Karpas-422 (cell line): Measurements from ENCODE around the gene SLC35G6. TPM values are rescaled to one million over a fixed set of nuclear protein-coding genes. Genes with fewer than 3 reads are reported as not detected.

ENCODE experiments used
- DNase-seq: peaks from one replicate; pipeline ENCODE4 v3.0.0-alpha.2; 2015
- H2AFZ ChIP-seq: fragments of 200-600 bp; sonication (generic); 2 replicates; pipeline ENCODE4 v1.6.1; 2014; ENCODE audit warnings: antibody characterized with exemption, low read length, mixed read lengths
- H3K27ac ChIP-seq: fragments of 200-600 bp; sonication (generic); 2 replicates; pipeline ENCODE4 v1.5.1; 2014; ENCODE audit warnings: mild to moderate bottlenecking, low read length, moderate library complexity
- H3K27me3 ChIP-seq: fragments of 200-600 bp; sonication (generic); 2 replicates; pipeline ENCODE4 v1.6.1; 2014; ENCODE audit warnings: low read length, mixed read lengths
- H3K36me3 ChIP-seq: fragments of 200-600 bp; sonication (generic); 2 replicates; pipeline ENCODE4 v1.6.1; 2014; ENCODE audit warnings: low read length, mixed read lengths; ENCODE audit not compliant: insufficient read depth
- H3K4me1 ChIP-seq: fragments of 200-600 bp; sonication (generic); 2 replicates; pipeline ENCODE4 v1.6.1; 2014; ENCODE audit warnings: mild to moderate bottlenecking, low read length, mixed read lengths
- H3K4me2 ChIP-seq: fragments of 200-600 bp; sonication (generic); 2 replicates; pipeline ENCODE4 v1.6.1; 2014; ENCODE audit warnings: low read length, low read depth, mild to moderate bottlenecking; ENCODE audit not compliant: poor library complexity, severe bottlenecking
- H3K4me3 ChIP-seq: fragments of 200-600 bp; sonication (generic); 2 replicates; pipeline ENCODE4 v1.5.1; 2014; ENCODE audit warnings: mild to moderate bottlenecking, antibody characterized with exemption, low read length, mixed read lengths
- H3K79me2 ChIP-seq: fragments of 200-600 bp; sonication (generic); 2 replicates; pipeline ENCODE4 v1.6.1; 2014; ENCODE audit warnings: mild to moderate bottlenecking, low read length, mixed read lengths
- H3K9ac ChIP-seq: fragments of 200-600 bp; sonication (generic); 2 replicates; pipeline ENCODE4 v1.6.0; 2014; ENCODE audit warnings: low read length
- H3K9me2 ChIP-seq: fragments of 200-600 bp; sonication (generic), shearing (Covaris generic); replicated peaks from 2 replicates; pipeline ENCODE4 v1.6.0; 2014; ENCODE audit warnings: mild to moderate bottlenecking, low read length, moderate library complexity; ENCODE audit not compliant: insufficient read depth
- H3K9me3 ChIP-seq: fragments of 300-700, 200-600 bp; sonication (generic); 2 replicates; pipeline ENCODE4 v1.6.1; 2014; ENCODE audit warnings: low read length, mixed read lengths
- H4K20me1 ChIP-seq: fragments of 200-600 bp; sonication (generic); 2 replicates; pipeline ENCODE4 v1.6.1; 2014; ENCODE audit warnings: mild to moderate bottlenecking, antibody characterized with exemption, low read length, low read depth; ENCODE audit not compliant: insufficient read depth
- total RNA-seq: library from RNA; depleted of rRNA; stranded (reverse); fragments of >200 nt; shearing (Covaris generic); gene quantifications from 2 replicates; pipeline ENCODE4 v1.2.3, GENCODE V29; 2014; ENCODE audit warnings: low replicate concordance

Gene SLC35G6
- total RNA-seq, 1 experiment from 2014 or later, result not detected

DNA sequence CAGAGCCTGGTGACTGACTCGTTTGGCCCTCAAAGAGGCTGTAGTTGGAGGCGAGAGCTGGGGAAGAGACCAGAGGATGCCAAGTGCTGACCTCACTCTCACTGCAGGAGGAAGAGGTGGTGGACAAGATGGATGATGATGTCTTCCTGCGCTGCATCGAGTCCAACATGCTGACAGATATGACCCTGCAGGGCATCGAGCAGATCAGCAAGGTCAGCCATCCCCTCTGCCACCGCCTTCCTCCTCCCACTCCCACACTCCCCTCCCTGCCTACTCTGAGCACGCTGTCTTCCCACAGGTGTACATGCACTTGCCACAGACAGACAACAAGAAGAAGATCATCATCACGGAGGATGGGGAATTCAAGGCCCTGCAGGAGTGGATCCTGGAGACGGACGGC is 29.9 kb downstream of the SLC35G6 start:
- Histone ChIP-seq H3K9me2 (no peaks in the 10 kb centered on the region), H3K9ac (no peak overlapping the region), H3K27me3 (no peaks in the 10 kb centered on the region), H2AFZ (no peak overlapping the region), H3K27ac (no peak overlapping the region), H3K36me3 (peaks cover 26% of the 10 kb centered on the region), H3K4me1 (no peaks in the 10 kb centered on the region), H3K79me2 (no peaks in the 10 kb centered on the region), H3K4me3 (no peak overlapping the region), H3K4me2 (no peak overlapping the region), H3K9me3 (no peaks in the 10 kb centered on the region), H4K20me1 (peaks cover 3% of the 10 kb centered on the region; the same call in 1 of the 2 replicates)
- DNase-seq, result no peak

DNA sequence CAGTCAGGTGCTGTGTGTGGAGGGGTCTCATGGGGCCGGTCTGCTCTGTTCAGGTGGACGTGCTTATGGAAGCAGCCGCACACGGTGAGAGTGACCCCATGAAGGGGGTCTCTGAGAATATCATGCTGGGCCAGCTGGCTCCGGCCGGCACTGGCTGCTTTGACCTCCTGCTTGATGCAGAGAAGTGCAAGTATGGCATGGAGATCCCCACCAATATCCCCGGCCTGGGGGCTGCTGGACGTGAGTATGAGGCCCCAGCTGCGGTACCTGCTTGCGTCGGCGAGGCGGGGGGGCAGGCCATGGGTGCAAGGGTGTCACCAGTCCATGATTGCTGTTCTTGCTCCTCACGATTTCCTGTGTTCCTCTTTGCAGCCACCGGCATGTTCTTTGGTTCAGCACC is 30.9 kb downstream of the SLC35G6 start:
- Histone ChIP-seq H3K27me3 (no peaks in the 10 kb centered on the region), H3K27ac (no peak overlapping the region), H4K20me1 (no peaks in the 10 kb centered on the region), H3K4me2 (no peak overlapping the region), H3K4me3 (no peak overlapping the region), H3K9me3 (no peaks in the 10 kb centered on the region), H3K9ac (no peak overlapping the region), H3K79me2 (no peaks in the 10 kb centered on the region), H2AFZ (no peak overlapping the region), H3K9me2 (no peaks in the 10 kb centered on the region), H3K4me1 (no peaks in the 10 kb centered on the region), H3K36me3 (peaks cover 19% of the 10 kb centered on the region)
- DNase-seq, result no peak

DNA sequence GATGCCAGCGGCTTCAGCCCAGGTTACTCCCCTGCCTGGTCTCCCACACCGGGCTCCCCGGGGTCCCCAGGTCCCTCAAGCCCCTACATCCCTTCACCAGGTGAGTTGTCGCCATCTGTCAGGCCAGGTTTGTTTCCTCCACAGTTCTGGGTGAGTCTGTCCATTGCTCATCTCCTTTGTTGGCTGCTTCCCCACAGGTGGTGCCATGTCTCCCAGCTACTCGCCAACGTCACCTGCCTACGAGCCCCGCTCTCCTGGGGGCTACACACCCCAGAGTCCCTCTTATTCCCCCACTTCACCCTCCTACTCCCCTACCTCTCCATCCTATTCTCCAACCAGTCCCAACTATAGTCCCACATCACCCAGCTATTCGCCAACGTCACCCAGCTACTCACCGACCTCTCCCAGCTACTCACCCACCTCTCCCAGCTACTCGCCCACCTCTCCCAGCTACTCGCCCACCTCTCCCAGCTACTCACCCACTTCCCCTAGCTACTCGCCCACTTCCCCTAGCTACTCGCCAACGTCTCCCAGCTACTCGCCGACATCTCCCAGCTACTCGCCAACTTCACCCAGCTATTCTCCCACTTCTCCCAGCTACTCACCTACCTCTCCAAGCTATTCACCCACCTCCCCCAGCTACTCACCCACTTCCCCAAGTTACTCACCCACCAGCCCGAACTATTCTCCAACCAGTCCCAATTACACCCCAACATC is 31.7 kb downstream of the SLC35G6 start:
- Histone ChIP-seq H3K27me3 (no peaks in the 10 kb centered on the region), H3K9me3 (no peaks in the 10 kb centered on the region), H3K9ac (no peak overlapping the region), H3K4me2 (no peak overlapping the region), H3K4me1 (no peaks in the 10 kb centered on the region), H3K36me3 (peaks cover 15% of the 10 kb centered on the region), H3K9me2 (no peaks in the 10 kb centered on the region), H2AFZ (no peak overlapping the region), H3K79me2 (no peaks in the 10 kb centered on the region), H3K27ac (no peak overlapping the region), H3K4me3 (no peak overlapping the region), H4K20me1 (no peaks in the 10 kb centered on the region)
- DNase-seq, result no peak

DNA sequence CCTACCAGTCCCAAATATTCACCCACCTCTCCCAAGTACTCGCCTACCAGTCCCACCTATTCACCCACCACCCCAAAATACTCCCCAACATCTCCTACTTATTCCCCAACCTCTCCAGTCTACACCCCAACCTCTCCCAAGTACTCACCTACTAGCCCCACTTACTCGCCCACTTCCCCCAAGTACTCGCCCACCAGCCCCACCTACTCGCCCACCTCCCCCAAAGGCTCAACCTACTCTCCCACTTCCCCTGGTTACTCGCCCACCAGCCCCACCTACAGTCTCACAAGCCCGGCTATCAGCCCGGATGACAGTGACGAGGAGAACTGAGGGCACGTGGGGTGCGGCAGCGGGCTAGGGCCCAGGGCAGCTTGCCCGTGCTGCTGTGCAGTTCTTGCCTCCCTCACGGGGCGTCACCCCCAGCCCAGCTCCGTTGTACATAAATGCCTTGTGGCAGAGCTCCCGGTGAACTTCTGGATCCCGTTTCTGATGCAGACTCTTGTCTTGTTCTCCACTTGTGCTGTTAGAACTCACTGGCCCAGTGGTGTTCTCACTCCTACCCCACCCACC is 32.7 kb downstream of the SLC35G6 start:
- H3K4me1 ChIP-seq, result no peaks in the 10 kb centered on the region
- no peaks in the 10 kb centered on the region for H3K9me3 ChIP-seq
- DNase-seq, result no peak
- peaks cover 14% of the 10 kb centered on the region for H3K36me3 ChIP-seq
- H3K27me3 ChIP-seq, result no peaks in the 10 kb centered on the region
- H3K27ac ChIP-seq, result no peak overlapping the region
- H3K9ac ChIP-seq, result no peak overlapping the region
- no peaks in the 10 kb centered on the region for H4K20me1 ChIP-seq
- H3K4me3 ChIP-seq, result no peak overlapping the region
- H3K79me2 ChIP-seq, result no peaks in the 10 kb centered on the region
- no peak overlapping the region for H3K4me2 ChIP-seq
- H3K9me2 ChIP-seq, result no peaks in the 10 kb centered on the region
- H2AFZ ChIP-seq, result no peak overlapping the region

DNA sequence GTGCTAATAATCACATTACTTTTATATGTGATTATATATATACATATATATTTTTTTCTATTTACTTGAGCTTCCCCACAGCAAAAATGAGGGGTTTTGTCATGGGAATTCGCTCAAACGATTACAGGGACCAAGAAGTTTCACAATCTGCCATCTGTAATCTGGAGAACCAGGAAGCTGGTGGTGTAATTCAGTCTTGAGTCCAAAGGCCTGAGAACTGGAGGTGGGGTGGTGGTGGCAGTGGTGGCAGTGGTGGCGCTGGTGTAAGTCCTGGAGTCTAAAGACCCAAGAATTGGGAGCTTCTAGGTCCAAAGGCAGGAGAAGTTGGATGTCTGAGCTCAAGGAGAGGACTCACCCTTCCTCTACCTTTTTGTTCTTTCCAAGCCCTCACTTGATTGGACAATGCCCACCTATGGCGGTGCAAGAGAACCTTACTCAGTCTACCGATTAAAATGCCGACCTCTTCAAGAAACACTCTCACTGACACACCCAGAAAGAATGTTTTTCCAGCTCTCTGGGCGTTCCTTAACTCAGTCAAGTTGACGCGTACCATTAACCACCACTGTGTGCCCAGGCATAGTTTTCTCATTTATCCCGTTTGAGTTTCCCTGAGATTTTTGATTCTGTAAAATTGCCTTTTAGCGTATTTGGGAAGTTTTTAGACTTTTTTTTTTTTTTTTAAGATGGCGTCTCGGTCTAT is 34.8 kb downstream of the SLC35G6 start:
- no peak overlapping the region for H3K9ac ChIP-seq
- no peaks in the 10 kb centered on the region for H3K79me2 ChIP-seq
- H2AFZ ChIP-seq, result no peak overlapping the region
- no peak overlapping the region for H3K4me2 ChIP-seq
- no peaks in the 10 kb centered on the region for H3K9me2 ChIP-seq
- H3K27me3 ChIP-seq, result no peaks in the 10 kb centered on the region
- no peak overlapping the region for H3K4me3 ChIP-seq
- no peaks in the 10 kb centered on the region for H3K9me3 ChIP-seq
- H3K4me1 ChIP-seq, result no peaks in the 10 kb centered on the region
- no peaks in the 10 kb centered on the region for H4K20me1 ChIP-seq
- no peak overlapping the region for H3K27ac ChIP-seq
- H3K36me3 ChIP-seq, result peaks cover 10% of the 10 kb centered on the region
- no peak for DNase-seq

DNA sequence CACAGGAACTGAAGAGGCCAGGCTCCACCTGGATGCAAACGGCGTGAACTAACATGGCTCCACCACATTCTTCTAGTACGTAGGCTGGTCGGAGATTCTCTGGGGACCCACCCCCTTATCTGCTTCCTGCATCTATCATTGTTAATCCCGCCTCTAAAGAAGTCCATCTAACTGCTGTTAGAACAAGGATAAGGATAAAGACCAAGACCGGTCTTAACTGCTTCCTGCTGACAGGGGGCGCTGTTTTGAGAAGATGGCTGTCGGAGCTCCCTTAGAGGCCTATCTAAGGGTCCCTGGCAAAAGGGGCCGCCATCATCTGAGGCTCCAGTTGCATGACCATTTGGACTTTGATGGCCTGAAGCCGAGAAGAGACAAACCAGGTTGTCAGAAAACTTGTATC is 41.8 kb downstream of the SLC35G6 start:
- Histone ChIP-seq H4K20me1 (no peaks in the 10 kb centered on the region), H3K4me2 (no peak overlapping the region), H3K27me3 (no peaks in the 10 kb centered on the region), H3K9ac (no peak overlapping the region), H2AFZ (no peak overlapping the region), H3K36me3 (no peaks in the 10 kb centered on the region), H3K9me3 (no peaks in the 10 kb centered on the region), H3K79me2 (no peaks in the 10 kb centered on the region), H3K9me2 (no peaks in the 10 kb centered on the region), H3K4me1 (no peaks in the 10 kb centered on the region), H3K27ac (no peak overlapping the region), H3K4me3 (no peak overlapping the region)
- DNase-seq, result peak; percentile 56

DNA sequence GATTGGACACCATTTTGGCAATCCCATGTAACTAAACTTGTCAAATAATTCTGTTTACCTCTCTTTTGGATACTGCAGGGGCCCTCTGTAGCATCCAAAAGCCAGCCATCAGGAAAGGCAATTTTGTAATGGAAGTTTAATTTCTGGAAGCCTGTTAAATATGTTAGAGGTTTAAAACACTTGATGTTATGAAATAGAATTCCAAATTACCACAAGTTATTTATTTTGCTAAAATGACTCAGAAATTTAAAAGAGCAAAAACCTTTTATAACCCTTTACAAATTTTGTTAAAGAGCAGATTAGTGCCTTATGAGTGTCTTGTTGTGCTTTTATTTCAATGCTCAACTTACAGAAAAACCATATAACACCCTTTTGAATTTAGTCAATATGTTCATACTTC is 47.6 kb downstream of the SLC35G6 start:
- no peaks in the 10 kb centered on the region for H3K27me3 ChIP-seq
- no peaks in the 10 kb centered on the region for H3K4me1 ChIP-seq
- no peak overlapping the region for H3K27ac ChIP-seq
- H4K20me1 ChIP-seq, result no peaks in the 10 kb centered on the region
- no peak overlapping the region for H2AFZ ChIP-seq
- H3K36me3 ChIP-seq, result no peaks in the 10 kb centered on the region
- no peak overlapping the region for H3K4me2 ChIP-seq
- H3K9ac ChIP-seq, result no peak overlapping the region
- H3K9me3 ChIP-seq, result peaks cover 7% of the 10 kb centered on the region
- no peak for DNase-seq
- no peaks in the 10 kb centered on the region for H3K79me2 ChIP-seq
- no peaks in the 10 kb centered on the region for H3K9me2 ChIP-seq
- no peak overlapping the region for H3K4me3 ChIP-seq

DNA sequence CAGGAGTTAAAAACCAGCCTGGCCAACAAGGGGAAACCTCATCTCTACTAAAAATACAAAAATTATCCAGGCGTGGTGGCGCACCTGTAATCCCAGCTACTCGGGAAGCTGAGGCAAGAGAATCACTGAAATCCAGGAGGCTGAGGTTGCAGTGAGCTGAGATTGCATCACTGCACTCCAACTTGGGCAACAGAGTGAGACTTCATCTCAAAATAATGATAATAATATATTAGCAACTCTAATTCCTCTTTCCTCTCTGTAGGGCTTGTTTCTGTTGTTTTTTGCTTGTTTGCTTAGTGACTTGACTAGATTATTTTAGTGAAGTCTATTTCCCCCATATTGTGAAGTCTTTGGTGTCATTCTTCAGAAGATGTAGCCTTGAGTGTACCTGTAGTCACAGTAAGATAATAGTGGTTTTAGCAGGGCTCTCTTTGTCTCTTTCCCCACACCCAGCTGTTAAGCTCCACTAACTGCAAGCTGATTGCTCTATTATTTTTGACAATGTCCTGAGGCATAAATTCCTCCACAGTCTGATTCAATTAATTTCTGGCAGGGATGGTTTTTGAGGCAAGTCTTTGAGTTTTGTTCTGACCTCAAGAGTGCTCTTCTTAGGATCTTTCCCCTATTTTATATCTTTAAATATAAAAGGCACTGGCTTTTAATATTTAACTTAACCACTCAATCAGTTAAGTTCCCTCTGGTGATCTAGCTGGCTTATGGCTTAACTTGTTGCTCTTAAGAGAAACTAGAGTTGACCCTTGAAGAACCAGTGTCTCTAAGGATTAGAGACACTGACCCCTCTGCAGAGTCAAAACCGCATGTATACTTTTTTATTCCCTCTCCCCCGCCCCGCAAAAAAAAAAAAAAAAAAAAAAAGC is 49.0 kb downstream of the SLC35G6 start:
- H3K4me1 ChIP-seq, result no peaks in the 10 kb centered on the region
- no peaks in the 10 kb centered on the region for H3K9me2 ChIP-seq
- no peaks in the 10 kb centered on the region for H3K36me3 ChIP-seq
- no peaks in the 10 kb centered on the region for H4K20me1 ChIP-seq
- DNase-seq, result no peak
- peaks cover 7% of the 10 kb centered on the region for H3K9me3 ChIP-seq
- no peaks in the 10 kb centered on the region for H3K27me3 ChIP-seq
- H3K4me3 ChIP-seq, result no peak overlapping the region
- no peaks in the 10 kb centered on the region for H3K79me2 ChIP-seq
- H3K4me2 ChIP-seq, result no peak overlapping the region
- H2AFZ ChIP-seq, result no peak overlapping the region
- no peak overlapping the region for H3K27ac ChIP-seq
- H3K9ac ChIP-seq, result no peak overlapping the region
